Ureter (tissue), 1 donor: Measurements from ENCODE around the gene CD84. TPM values are rescaled to one million over a fixed set of nuclear protein-coding genes. Genes with fewer than 3 reads are reported as not detected.
"Not testable (repeated sequence)": the region's sequence is repeated elsewhere in the genome, so short reads cannot be mapped to it uniquely, and the experiment has no call there.

Experiments used
- DNase-seq: peaks from one replicate; pipeline ENCODE4 v3.0.0-alpha.2; 2020; ENCODE audit warnings: low spot score
- total RNA-seq: library from RNA; stranded (reverse); gene quantifications from one replicate; pipeline ENCODE4 v1.2.4, GENCODE V29; 2023
- donor health status: DM: yes; HTN: yes; CAD: no.

Gene CD84
- total RNA-seq, 1 donor from 2014 or later, result 7.7 TPM

DNA sequence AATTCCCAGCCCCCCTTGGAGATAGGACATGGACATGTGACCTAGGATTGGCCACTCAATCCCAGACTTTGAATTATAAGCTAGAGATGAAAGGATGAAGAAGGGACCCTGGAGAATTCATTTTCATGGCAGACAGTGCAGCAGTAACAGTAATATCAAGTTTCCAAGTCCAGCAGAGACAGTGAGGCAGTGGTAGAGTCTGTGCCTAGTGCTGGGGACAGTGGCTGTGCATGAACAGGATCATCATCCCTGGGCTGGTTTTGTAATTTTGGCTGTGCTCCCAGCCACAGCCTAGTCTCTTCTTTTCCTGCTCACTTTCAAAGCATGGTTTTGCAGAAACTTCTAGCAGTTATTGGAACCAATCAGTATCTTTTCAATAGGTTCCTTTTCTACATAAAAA, 29.6 kb upstream of the CD84 start:
- no peak for DNase-seq

DNA sequence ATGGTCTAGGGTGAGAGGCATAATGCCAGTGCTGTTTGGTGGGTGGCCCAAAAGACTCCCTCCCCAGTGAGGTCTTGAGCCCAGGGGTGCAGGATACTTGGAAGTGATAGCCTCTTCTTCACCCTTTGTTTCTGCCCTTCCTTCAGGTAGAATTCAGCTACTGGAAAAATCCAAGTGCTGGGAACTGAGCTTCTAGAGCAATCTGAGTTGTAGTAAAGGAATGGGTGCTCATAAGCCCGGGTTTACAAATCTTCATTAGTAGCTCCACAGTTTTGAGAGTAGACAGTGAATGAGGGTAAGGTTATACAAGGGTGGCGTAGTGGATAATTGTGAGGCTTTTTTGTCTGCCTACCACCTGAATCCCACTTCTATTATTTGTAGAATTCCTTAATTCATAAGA, 29.2 kb upstream of the CD84 start:
- no peak for DNase-seq

DNA sequence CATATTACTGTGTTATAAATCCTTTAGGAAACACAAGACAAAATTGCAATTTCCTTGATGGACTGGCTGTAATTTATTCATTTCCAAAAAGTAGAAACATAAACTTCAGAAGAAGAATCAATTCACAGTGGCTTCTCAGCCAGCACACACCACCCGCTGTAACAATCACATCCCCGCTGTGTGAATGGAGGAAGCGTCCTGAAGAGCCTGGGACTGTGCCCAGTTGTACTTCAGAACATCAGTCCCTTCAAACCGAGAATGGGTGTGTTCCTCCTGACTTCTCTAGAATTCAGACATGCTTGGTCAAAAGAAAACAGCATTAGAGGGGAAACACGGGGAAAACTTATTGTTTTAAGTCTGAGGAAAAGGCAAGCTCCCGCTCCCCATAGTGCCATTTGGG, 28.8 kb upstream of the CD84 start:
- DNase-seq, result no peak

DNA sequence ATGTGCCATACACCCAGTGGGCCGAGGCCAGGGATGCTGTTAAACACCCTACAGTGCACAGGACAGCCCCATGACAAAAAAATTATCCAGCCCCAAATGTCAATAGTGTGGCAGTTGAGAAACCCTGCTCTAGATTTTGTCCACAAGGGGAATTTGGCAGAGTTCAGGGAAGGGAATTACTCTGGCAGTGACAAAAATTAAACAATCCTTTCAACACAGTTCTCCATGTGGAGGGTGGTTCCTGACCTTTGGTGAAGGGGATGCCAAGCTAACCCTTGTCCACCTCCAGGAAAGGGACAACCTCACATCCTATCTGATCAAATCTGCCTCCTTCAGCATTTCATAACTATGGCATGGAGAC, 28.4 kb upstream of the CD84 start:
- DNase-seq, result no peak

DNA sequence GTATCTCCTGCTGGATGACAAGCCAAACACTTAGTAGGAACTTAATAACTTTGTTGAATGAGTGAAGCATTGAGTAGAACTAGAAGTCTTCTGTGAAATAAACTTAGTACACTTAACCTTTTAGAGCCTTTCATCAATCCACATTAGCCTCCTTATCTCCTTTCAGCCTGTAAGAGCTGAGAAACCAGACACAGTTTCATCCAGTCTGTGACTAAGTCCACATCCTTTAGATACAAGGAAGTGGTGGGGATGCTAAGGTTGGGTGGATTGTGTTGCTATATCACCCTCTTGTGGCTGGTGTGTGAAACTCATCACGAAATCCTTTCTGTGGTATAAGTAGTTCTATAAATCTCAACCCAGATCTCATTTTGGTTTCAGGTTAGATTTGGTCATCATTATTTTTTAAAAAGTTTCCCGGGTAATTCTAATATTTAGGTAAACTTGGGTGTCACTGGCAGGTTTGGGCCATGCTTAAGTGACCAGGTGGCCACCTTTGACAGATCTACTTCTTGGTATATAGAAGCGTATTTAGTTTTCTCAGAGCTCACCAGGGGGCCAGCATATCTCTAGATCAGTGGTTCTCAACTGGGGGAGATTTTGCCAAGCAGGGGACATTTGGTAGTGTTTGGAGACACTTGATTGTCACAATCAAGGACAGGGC, 27.8 kb upstream of the CD84 start:
- DNase-seq, result peak; percentile 54

DNA sequence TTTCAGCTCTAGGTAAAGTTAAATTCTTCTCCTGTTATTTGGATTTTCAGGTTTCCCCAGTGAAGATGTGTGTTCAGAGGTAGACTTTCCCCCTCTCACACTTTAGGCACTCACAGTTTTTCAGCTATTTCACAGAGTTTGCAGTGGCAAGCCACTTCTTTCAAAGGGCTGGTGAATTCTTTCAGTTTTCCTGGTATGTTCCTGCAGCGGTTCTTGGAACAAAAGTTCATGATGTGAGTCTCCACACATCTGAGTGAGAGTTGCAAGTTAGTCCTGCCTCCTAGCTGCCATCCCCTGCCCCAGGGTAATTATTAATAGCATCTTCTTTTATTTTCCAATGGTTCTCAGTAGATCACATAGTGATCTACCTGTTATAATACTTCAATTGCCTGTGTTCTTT, 27.3 kb upstream of the CD84 start:
- no peak for DNase-seq

DNA sequence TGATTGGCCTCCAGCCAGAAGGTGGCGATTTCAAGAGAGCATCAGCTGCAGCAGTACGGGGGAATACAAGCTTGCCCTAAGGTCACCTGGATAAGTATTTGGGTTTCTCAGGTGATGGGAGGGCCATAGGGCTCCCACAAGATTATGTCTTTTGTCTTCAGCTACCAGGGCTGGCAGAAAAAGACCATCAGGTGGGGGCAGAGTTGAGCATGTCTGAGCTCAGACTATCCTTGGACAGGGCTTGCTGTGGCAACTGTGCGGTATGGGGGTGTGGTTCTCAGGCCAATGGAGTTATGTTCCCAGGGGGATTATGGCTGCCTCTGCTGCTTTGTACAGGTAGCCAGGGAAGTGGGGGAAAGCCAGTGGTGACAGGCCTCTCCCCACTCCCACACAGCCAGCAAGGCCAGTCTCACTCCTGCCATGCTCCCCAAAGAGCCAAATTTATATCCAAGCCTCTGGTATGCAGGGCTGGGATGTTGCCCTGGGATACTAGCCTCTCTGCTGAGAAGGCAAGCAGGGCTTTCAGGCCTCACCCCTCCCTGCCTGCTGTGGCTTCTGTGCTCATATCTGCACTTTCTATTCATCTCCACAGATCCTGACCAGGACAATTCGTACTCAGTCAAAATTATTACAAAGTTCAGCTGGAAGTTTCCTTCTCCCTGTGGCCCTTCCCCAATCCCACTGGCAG, 26.6 kb upstream of the CD84 start:
- DNase-seq, result no peak

DNA sequence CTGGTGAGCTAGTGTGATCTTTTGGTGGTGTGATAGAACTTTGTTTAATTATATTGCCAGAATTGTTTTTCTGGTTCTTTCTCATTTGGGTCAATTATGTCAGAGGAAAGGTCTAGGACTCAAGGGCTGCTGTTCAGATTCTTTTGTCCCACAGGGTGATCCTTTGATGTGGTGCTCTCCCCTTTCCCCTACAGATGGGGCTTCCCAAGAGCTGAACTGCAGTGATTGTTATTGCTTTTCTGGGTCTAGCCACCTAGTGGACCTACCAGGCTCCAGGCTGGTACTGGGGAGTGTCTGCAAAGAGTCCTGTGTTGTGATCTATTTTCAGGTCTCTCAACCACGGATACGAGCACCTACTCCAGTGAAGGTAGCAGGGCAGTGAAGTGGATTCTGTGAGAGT, 25.9 kb upstream of the CD84 start:
- no peak for DNase-seq

DNA sequence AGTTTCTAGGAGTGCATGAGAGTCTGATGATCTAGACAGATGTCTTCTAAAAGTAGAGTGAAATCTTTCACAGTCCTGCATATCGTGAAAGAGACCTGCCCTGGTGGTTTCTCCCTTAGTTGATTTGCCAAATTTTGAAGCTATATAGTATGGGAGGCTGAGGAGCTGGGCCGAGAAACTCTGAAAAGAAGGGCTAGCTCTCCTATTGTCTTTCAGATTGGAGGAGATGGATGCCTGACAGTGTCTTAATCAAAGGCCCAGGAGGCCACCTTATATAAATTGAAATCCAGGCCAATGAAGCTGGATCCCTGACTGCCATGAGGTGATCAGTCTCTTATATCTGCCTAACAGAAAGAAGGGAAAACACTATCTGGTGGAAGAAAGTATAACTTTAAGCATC, 18.4 kb upstream of the CD84 start:
- no peak for DNase-seq

DNA sequence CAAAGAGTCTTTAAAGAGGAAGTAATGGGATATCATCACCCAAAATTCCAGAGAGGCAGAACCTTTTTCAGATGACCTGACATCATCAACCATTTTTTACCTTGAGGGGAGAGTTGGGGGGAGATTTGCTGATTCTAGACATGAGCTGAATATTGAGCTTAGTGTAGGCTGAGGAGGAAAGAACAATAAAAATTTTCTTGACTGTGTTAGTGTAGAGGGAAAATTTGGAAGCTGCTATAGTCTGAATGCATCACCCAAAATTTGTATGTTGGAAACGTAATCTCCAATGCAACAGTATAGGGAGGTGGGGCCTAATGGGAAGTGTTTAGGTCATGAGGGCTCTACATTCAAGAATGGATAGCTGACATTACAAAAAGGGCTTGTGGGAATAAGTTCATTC, 17.8 kb upstream of the CD84 start:
- DNase-seq, result no peak

DNA sequence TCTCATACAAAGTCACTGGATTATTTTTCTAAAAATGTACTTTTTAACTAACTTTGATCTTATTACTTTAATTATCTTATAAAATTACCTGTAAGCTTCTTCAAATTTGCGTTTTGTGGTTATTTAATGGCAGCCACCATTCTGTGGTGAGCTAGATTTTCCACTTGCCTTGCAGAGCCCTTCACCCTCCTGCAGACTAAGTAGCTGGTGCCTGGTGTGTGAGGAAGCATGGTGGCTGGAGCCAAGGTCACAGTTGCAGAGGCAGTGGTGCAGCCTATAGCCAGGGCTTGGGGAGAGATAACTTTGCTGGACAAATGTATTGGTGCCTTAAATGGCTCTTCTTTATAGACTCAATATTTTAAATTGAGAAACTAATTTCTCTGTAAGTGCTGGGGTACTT, 11.2 kb upstream of the CD84 start:
- no peak for DNase-seq

DNA sequence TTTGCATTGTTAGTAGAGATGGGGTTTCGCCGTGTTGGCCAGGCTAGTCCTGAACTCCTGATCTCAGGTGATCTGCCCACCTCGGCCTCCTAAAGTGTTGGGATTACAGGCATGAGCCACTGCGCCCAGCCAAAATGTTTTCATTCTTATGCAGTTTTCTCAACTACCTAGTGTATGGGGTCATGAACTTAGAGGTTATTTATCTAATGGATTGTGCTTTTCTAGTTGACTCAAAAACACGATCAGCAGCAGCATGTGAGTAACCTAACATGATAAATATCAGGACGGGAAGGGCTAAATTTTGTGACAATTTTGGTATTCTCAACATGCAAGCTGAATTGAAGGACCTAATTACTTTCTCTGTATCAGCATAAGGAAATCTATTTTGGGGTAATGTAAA, 9.2 kb upstream of the CD84 start:
- DNase-seq, result no peak

DNA sequence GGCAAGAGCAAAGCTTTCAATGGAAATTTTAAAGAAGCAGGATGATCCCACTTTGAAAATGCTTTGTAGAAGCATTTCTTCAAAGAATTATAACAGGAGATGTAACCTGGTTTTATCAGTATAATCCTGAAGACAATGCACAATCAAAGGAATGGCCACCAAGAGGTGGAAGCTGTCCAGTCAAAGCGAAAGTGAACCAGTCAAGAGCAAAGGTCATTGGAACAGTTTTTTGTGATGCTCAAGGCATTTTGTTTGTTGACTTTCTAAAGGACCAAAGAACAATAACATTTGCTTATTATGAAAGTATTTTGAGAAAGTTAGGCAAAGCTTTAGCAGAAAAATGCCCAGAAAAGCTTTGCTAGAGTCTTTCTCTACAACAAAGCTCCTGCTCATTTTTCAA, 5.5 kb upstream of the CD84 start:
- no peak for DNase-seq

DNA sequence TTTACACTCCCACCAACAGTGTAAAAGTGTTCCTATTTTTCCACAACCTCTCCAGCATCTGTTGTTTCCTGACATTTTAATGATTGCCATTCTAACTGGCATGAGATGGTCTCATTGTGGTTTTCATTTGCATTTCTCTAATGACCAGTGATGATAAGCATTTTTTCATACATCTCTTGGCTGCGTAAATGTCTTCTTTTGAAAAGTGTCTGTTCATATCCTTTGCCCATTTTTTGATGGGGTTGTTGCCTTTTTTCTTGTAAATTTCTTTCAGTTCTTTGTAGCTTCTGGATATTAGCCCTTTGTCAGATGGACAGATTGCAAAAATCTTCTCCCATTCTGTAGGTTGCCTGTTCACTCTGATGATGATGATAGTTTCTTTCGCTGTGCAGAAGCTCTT, 3.7 kb upstream of the CD84 start:
- DNase-seq, result not testable (repeated sequence)

DNA sequence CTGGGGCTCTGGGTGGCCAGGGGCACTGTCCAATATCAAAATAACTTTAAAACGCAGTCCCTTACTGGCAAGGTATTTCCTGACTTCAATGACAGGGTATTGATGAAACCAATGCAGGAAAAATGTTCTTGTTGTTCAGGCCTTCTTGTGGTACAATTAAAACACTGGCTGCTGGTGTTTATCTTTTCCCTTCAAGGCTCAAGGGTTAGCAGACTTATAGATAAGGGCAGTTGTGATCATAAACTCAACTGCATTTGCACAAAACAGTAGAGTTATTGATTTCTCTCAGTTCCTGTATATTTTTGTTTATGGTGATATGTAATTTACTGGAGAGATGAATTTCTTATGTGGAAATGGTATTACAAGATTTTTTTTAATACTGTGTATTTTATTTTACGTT, 2.7 kb upstream of the CD84 start:
- DNase-seq, result no peak

DNA sequence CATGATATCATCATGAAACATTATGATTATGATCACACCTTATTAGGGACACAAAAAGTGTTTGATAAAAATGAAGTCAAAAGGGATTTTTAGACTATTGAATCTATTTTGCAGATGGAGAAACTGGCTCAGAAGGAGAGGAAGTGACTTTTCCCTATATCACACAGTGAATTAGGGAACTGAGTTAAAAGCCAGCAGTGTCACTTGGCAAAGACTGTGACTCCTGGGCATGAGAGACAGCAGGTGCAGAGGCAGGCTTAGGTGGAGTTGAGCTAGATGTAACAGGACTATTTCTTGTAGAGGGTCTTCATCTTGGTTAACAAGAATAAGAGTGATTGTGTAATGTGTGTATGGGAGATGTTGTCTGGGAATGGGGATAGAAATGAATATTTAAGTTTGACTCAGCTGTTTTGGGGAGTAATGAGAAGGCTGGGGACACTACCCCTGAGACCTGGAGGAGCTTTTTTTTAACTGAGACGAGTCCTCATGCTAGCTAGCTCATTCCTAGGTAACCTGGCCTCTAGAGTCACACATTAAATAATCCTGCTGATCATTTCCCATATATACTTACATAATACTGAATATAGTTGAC, 1.0 kb upstream of the CD84 start:
- no peak for DNase-seq

DNA sequence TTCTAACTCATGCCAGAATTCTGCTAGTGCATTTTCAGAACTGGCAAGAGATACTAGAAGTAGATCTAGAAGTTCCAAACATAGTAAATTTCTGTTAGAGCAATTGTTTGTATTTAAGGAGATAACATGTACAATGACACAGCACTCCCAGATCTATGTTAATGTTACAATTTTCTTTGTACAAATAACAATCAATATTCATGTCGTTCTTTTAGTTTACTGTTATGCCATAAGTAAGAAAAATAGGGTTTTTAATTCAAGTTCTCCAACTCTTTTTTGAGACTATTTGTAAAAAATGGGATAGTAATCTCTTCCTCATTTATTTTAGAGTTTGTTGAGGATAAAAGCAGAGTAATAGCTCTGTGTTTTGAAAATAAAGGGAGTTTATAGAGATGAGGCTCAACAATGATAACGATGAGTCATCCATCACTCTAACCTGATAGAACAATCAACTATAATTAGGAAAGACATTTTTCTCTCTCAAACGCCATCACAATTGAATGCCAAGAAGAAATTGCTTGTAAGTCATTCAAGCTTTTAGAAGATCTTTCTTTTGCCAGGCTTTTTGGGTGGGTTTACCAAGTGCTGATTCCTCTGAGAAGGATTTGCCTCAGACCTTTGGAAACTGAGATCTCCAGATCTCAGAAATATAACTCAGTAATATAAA, 638 bp downstream of the CD84 start:
- DNase-seq, result no peak

DNA sequence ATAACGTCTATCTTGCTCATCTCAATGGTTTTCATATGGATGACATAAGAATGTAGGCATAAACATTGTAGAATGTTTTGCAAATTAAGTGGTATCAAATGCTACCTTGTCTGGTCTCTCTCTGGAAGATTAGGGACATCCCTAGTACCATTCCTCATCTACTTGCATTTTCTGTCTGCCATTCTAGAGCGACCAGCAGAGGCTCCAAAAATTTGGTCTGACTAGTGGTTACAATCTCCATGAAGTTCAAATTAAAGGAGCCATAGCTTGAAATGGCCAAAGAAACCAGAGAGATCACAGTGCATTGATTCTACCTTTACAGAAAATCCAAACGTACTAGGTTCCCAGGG, 1.1 kb downstream of the CD84 start:
- DNase-seq, result no peak

DNA sequence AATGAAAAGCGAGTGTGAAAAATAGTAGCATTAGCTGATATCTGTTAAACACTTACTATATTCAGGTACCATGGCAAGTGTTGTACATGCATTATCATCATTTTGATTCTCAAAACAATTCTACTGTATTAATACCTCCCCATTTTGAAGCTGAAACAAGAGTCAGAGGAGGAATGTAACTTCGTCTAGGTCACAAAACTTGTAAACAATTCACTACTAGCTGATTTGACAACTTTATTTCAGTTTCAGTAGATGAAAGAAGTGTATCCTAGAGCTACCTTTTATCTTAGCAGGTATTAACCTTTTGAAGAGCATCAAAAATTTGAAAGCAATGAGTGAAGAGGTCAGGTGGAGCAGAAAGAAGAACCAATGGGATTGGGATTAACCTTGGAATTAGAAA, 1.6 kb downstream of the CD84 start:
- DNase-seq, result no peak

DNA sequence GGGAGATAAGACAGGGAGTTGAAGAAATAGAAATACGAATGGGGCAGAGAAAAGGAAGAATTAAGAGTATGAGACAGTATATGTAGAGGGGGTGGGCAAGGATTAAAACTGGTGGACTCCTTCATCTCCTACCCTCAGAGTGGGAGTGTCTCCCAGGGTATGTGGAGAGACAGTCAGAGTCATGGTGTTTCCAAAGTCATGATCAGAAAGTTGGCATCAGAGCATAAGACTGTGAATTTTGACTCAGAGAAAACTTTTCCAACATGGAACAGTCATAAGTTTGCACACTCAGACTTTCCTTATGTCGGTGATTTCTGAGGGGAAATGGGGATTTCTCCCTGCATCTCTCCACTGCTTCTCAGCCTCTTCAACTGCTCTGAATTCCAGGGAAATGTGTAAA, 2.4 kb downstream of the CD84 start:
- DNase-seq, result no peak

DNA sequence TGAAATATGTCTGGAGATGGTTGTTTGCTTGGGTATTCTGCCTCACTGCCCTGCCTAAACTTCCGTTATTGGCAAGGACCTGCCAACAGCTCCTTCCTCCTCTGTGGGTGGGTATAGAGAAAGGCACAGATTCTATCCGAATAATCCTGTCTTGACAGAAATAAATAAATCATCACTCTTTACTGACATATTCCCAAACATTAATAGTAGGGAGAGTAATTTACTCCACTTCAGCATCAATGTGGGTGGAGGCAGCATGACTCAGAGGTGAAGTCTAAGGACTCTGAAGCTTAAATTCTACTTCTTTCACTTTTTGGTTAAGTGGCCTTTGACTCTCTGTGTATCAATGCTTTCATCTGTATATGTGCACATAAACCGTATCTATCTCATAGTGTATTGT, 2.9 kb downstream of the CD84 start:
- no peak for DNase-seq

DNA sequence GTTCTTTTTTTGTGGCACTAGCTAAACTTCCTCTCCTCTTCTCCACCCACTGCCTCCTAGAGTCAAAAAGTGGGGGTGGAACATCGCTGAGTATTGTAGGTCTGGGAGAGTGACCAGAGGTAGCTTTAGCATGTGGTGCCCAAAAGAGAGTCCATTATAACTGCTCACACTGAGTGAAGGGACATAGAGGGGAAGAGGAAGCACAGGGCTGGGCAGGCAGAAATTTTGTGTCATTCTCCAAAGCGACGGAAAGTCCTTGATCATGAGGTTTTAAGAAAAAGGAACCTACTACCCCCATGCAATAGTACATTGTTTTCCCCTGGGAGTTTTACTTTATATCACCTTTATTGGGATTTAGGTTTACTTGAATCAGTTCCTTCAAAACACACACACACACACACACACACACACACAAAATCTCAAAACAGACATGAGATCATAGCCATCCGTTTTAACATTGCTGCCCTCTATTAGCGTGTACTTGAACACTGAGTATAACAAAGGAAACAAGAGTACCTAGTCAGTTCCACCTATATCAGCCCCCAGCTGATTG, 4.1 kb downstream of the CD84 start:
- DNase-seq, result no peak

DNA sequence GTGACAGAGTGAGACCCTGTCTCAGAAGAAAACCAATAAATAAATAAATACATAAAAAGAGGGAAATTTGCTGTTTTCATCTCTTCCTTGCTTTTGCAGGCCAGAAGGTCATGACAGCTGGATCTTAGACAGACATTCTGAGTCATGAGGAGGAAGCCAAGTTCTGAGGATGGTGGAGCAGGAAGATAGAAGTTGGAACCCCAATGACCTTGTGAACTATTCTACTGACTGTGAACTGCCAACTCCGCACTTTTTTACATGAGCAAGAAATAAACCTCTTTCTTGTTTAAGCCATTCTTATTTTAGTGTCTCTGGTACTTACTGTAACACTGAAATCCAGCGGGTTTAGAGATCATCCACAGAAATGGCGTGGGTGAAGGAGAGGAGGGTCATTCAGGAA, 8.5 kb downstream of the CD84 start:
- no peak for DNase-seq
